PC-9 (cell line): ENCODE measurements around the gene GPR137B. TPM values are rescaled to one million over a fixed set of nuclear protein-coding genes. Genes with fewer than 3 reads are reported as not detected.

Source experiments
- BruUV-seq: library from RNA; stranded (reverse); fragments of 400-500 nt; replicated peaks from 2 replicates; lab custom pipeline; 2021; lab: Mats Ljungman, UMichigan
- CTCF ChIA-PET: fragments of 300-600 bp; sonication (Branson Sonifier 250); formaldehyde crosslinking; loops from one replicate; lab custom pipeline; 2022; ENCODE audit warnings: antibody characterized with exemption; lab: Charles Lee
- POLR2A ChIA-PET: fragments of 300-600 bp; sonication (Branson Sonifier 250); formaldehyde crosslinking; loops from one replicate; lab custom pipeline; 2022; ENCODE audit warnings: antibody characterized with exemption; ENCODE audit not compliant: unreplicated experiment; lab: Charles Lee
- DNase-seq, 2 experiments: peaks; one replicate each; pipeline versions ENCODE4 v3.0.0 to v3.0.0-alpha.2; 2015 to 2022; ENCODE audit warnings: mixed read lengths in 1 of 2
- H2AFZ ChIP-seq: fragments of 200-600 bp; sonication (generic); 2 replicates; pipeline ENCODE4 v1.8.1; 2017; ENCODE audit warnings: antibody characterized with exemption
- H3F3A ChIP-seq: fragments of 200-600 bp; sonication (generic); 2 replicates; pipeline ENCODE4 v1.8.1; 2017; ENCODE audit warnings: antibody characterized with exemption, mild to moderate bottlenecking, low read depth; ENCODE audit not compliant: insufficient read depth
- H3K27ac ChIP-seq: fragments of 200-600 bp; sonication (generic); 2 replicates; pipeline ENCODE4 v1.6.1; 2016; ENCODE audit warnings: mixed run types
- H3K27me3 ChIP-seq: fragments of 200-600 bp; sonication (generic); 2 replicates; pipeline ENCODE4 v1.6.1; 2016; ENCODE audit warnings: low read depth, mixed run types; ENCODE audit not compliant: insufficient read depth
- H3K36me3 ChIP-seq: fragments of 200-600 bp; sonication (generic); 2 replicates; pipeline ENCODE4 v1.6.1; 2016; ENCODE audit warnings: low read depth, mixed run types
- H3K4me1 ChIP-seq: fragments of 200-600 bp; sonication (generic); replicated peaks from 2 replicates; pipeline ENCODE4 v1.6.1; 2016; ENCODE audit warnings: mixed run types; ENCODE audit not compliant: insufficient read depth
- H3K4me2 ChIP-seq: fragments of 200-600 bp; sonication (generic); 2 replicates; pipeline ENCODE4 v1.6.1; 2017; ENCODE audit warnings: mixed run types
- H3K4me3 ChIP-seq: fragments of 200-600 bp; sonication (generic); 2 replicates; pipeline ENCODE4 v1.6.1; 2016; ENCODE audit warnings: mixed run types
- H3K79me2 ChIP-seq: fragments of 200-600 bp; sonication (generic); 2 replicates; pipeline ENCODE4 v1.6.1; 2017; ENCODE audit warnings: low read depth, mixed run types
- H3K9me2 ChIP-seq: fragments of 200-600 bp; sonication (generic); 2 replicates; pipeline ENCODE4 v1.8.1; 2017; ENCODE audit warnings: mild to moderate bottlenecking; ENCODE audit not compliant: insufficient read depth
- H3K9me3 ChIP-seq: fragments of 200-600 bp; sonication (generic); 2 replicates; pipeline ENCODE4 v1.8.1; 2016; ENCODE audit warnings: low read depth; ENCODE audit not compliant: insufficient read depth
- H4K20me1 ChIP-seq: fragments of 200-600 bp; sonication (generic); 2 replicates; pipeline ENCODE4 v1.8.1; 2017; ENCODE audit not compliant: insufficient read depth
- CTCF ChIP-seq: fragments of 200-600 bp; sonication (generic); conservative IDR thresholded peaks from 2 replicates; pipeline ENCODE4 v1.6.1; 2017; ENCODE audit warnings: mixed run types, antibody characterized with exemption, mild to moderate bottlenecking, moderate library complexity
- EZH2 ChIP-seq: fragments of 200-600 bp; sonication (generic); IDR thresholded peaks from 2 replicates; pipeline ENCODE4 v1.8.0; 2017; ENCODE audit warnings: antibody characterized with exemption, low read depth
- intact Hi-C: fragments of 100-400 bp; cut with micrococcal nuclease; formaldehyde crosslinking; loops from one replicate; pipeline ENCODE4 v1.10.0; 2022; ENCODE audit not compliant: unreplicated experiment
- total RNA-seq: library from RNA; stranded (reverse); gene quantifications from 2 replicates; pipeline ENCODE4 v1.2.3, GENCODE V29; 2021

Gene GPR137B
- total RNA-seq, 1 experiment from 2014 or later = not detected

- no peak overlapping the region for H3K4me2 ChIP-seq
- no peaks in the 10 kb centered on the region for H3K9me2 ChIP-seq
- TF ChIP-seq EZH2 = no peak
- no peak for TF ChIP-seq CTCF
- no peak for DNase-seq
- no peak overlapping the region for H2AFZ ChIP-seq
- H3F3A ChIP-seq = no peaks in the 10 kb centered on the region
- POLR2A ChIA-PET = no interaction called here
- no peaks in the 10 kb centered on the region for H3K36me3 ChIP-seq
- no TSS peak for BruUV-seq
- no peaks in the 10 kb centered on the region for H3K4me1 ChIP-seq
- intact Hi-C loops = no loop called here
- CTCF ChIA-PET = no interaction called here
- H4K20me1 ChIP-seq = no peaks in the 10 kb centered on the region
- H3K4me3 ChIP-seq = no peak overlapping the region
- H3K9me3 ChIP-seq = no peaks in the 10 kb centered on the region
- no peaks in the 10 kb centered on the region for H3K79me2 ChIP-seq
- no peak overlapping the region for H3K27ac ChIP-seq
- no peaks in the 10 kb centered on the region for H3K27me3 ChIP-seq
Observed at GRCh38 chr1:236240675-236241074, 98.3 kb downstream of the GPR137B start.

- TF ChIP-seq CTCF (no peak), EZH2 (no peak)
- H3K79me2 ChIP-seq = no peaks in the 10 kb centered on the region
- H3F3A ChIP-seq = no peaks in the 10 kb centered on the region
- no peaks in the 10 kb centered on the region for H3K27me3 ChIP-seq
- H3K4me1 ChIP-seq = no peaks in the 10 kb centered on the region
- H3K9me2 ChIP-seq = no peaks in the 10 kb centered on the region
- H3K4me3 ChIP-seq = no peak overlapping the region
- H3K4me2 ChIP-seq = no peak overlapping the region
- intact Hi-C loops = no loop called here
- ChIA-PET POLR2A (no interaction called here), CTCF (no interaction called here)
- no peaks in the 10 kb centered on the region for H3K36me3 ChIP-seq
- H2AFZ ChIP-seq = no peak overlapping the region
- H4K20me1 ChIP-seq = no peaks in the 10 kb centered on the region
- H3K27ac ChIP-seq = no peak overlapping the region
- no TSS peak for BruUV-seq
- no peaks in the 10 kb centered on the region for H3K9me3 ChIP-seq
- no peak for DNase-seq
Observed at GRCh38 chr1:236242568-236242967, 100.2 kb downstream of the GPR137B start.

- no peak overlapping the region for H3K27ac ChIP-seq
- H3K9me3 ChIP-seq = no peaks in the 10 kb centered on the region
- H2AFZ ChIP-seq = no peak overlapping the region
- no peaks in the 10 kb centered on the region for H3K9me2 ChIP-seq
- H3K27me3 ChIP-seq = no peaks in the 10 kb centered on the region
- POLR2A ChIA-PET = no interaction called here
- H3K4me1 ChIP-seq = no peaks in the 10 kb centered on the region
- no peaks in the 10 kb centered on the region for H3K36me3 ChIP-seq
- no peak for DNase-seq
- H3K4me3 ChIP-seq = no peak overlapping the region
- intact Hi-C loops = no loop called here
- no peaks in the 10 kb centered on the region for H4K20me1 ChIP-seq
- H3F3A ChIP-seq = no peaks in the 10 kb centered on the region
- no peak overlapping the region for H3K4me2 ChIP-seq
- no TSS peak for BruUV-seq
- no peak for TF ChIP-seq EZH2
- TF ChIP-seq CTCF = no peak
- no peaks in the 10 kb centered on the region for H3K79me2 ChIP-seq
- CTCF ChIA-PET = no interaction called here
Observed at GRCh38 chr1:236247286-236247685, 104.9 kb downstream of the GPR137B start.
